Mucosa of rectum (tissue), 2 donors: ENCODE results near the gene C1orf174.

Source experiments
- H3K27ac ChIP-seq, 2 donors: one replicate each; pipeline ENCODE4 v1.7.0; 2013; ENCODE audit warnings: inconsistent platforms in 2 of 2, low read depth in 2 of 2, low read length in 2 of 2
- H3K27me3 ChIP-seq, 2 donors: one replicate each; pipeline ENCODE4 v1.7.0; 2013; ENCODE audit warnings: low read length in 2 of 2; ENCODE audit not compliant: control insufficient read depth in 2 of 2, insufficient read depth in 2 of 2
- H3K36me3 ChIP-seq, 2 donors: one replicate each; pipeline ENCODE4 v1.7.0; 2013; ENCODE audit warnings: low read length in 2 of 2; ENCODE audit not compliant: control insufficient read depth in 2 of 2, insufficient read depth in 2 of 2
- H3K4me1 ChIP-seq, 2 donors: one replicate each; pipeline ENCODE4 v1.7.0; 2013; ENCODE audit warnings: low read length in 2 of 2, mild to moderate bottlenecking in 1 of 2; ENCODE audit not compliant: control insufficient read depth in 2 of 2, insufficient read depth in 2 of 2
- H3K4me3 ChIP-seq, 2 donors: one replicate each; pipeline ENCODE4 v1.7.0; 2013; ENCODE audit warnings: low read length in 2 of 2
- H3K9ac ChIP-seq, 2 donors: one replicate each; pipeline ENCODE4 v1.7.0; 2013; ENCODE audit warnings: low read length in 2 of 2, low read depth in 1 of 2, mild to moderate bottlenecking in 1 of 2
- H3K9me3 ChIP-seq, 2 donors: one replicate each; pipeline ENCODE4 v1.7.0; 2013; ENCODE audit warnings: low read length in 2 of 2; ENCODE audit not compliant: control insufficient read depth in 2 of 2
- donor health status: healthy.
- donor health status: Normal muscosa, but diverticular disease.

The C1orf174 gene

GRCh38 chr1:3902571-3903091, 2.6 kb upstream of the C1orf174 start:
- Histone ChIP-seq H3K9ac (no peak overlapping the region), H3K4me1 (peaks cover 6 to 13% of the 10 kb centered on the region in 2 donors), H3K9me3 (no peaks in the 10 kb centered on the region), H3K4me3 (no peak overlapping the region), H3K27me3 (no peaks in the 10 kb centered on the region), H3K36me3 (no peaks in the 10 kb centered on the region), H3K27ac (no peak overlapping the region)

- no peak overlapping the region for H3K9ac ChIP-seq
- no peak overlapping the region for H3K27ac ChIP-seq
- H3K4me1 ChIP-seq, result peaks cover 6 to 13% of the 10 kb centered on the region in 2 donors
- H3K27me3 ChIP-seq, result no peaks in the 10 kb centered on the region
- no peaks in the 10 kb centered on the region for H3K9me3 ChIP-seq
- no peak overlapping the region for H3K4me3 ChIP-seq
- no peaks in the 10 kb centered on the region for H3K36me3 ChIP-seq
These were observed 2.0 kb upstream of the C1orf174 start for GRCh38 chr1:3902111-3902511.

GRCh38 chr1:3900969-3901529, 977 bp upstream of the C1orf174 start:
- peaks cover 6 to 13% of the 10 kb centered on the region in 2 donors for H3K4me1 ChIP-seq
- H3K27ac ChIP-seq, result peak overlapping the region; percentile 96 to 97
- H3K4me3 ChIP-seq, result peak overlapping the region; percentile 88 to 96
- peak overlapping the region; percentile 63 to 89 for H3K9ac ChIP-seq
- H3K27me3 ChIP-seq, result no peaks in the 10 kb centered on the region
- H3K36me3 ChIP-seq, result no peaks in the 10 kb centered on the region
- H3K9me3 ChIP-seq, result no peaks in the 10 kb centered on the region

GRCh38 chr1:3899754-3900149, 320 bp downstream of the C1orf174 start:
- Histone ChIP-seq H3K27me3 (no peaks in the 10 kb centered on the region), H3K4me1 (peaks cover 6 to 13% of the 10 kb centered on the region in 2 donors), H3K4me3 (peak overlapping the region; percentile 85 to 96), H3K9me3 (no peaks in the 10 kb centered on the region), H3K36me3 (peaks cover 0 to 5% of the 10 kb centered on the region in 2 donors), H3K27ac (peak overlapping the region; percentile 96 to 97), H3K9ac (peak overlapping the region; percentile 64 to 89)

- Histone ChIP-seq H3K36me3 (peaks cover 0 to 5% of the 10 kb centered on the region in 2 donors), H3K27ac (peak overlapping the region; percentile 96 to 97), H3K27me3 (no peaks in the 10 kb centered on the region), H3K9me3 (no peaks in the 10 kb centered on the region), H3K4me3 (peak overlapping the region; percentile 85 to 96), H3K4me1 (peaks cover 6 to 13% of the 10 kb centered on the region in 2 donors), H3K9ac (peak overlapping the region; percentile 64 to 89)
These were observed 898 bp downstream of the C1orf174 start for GRCh38 chr1:3898994-3899753.

- no peak overlapping the region for H3K9ac ChIP-seq
- peaks cover 0 to 5% of the 10 kb centered on the region in 2 donors for H3K36me3 ChIP-seq
- peak overlapping the region in 1 of 2 donors; percentile 13 for H3K4me3 ChIP-seq
- H3K9me3 ChIP-seq, result no peaks in the 10 kb centered on the region
- H3K27me3 ChIP-seq, result no peaks in the 10 kb centered on the region
- H3K27ac ChIP-seq, result no peak overlapping the region
- peaks cover 4 to 13% of the 10 kb centered on the region in 2 donors for H3K4me1 ChIP-seq
These were observed 1.7 kb downstream of the C1orf174 start for GRCh38 chr1:3898475-3898735.

- H3K27ac ChIP-seq, result no peak overlapping the region
- no peak overlapping the region for H3K4me3 ChIP-seq
- no peaks in the 10 kb centered on the region for H3K27me3 ChIP-seq
- H3K36me3 ChIP-seq, result peaks cover 0 to 6% of the 10 kb centered on the region in 2 donors
- H3K4me1 ChIP-seq, result peaks cover 4 to 5% of the 10 kb centered on the region in 2 donors
- H3K9me3 ChIP-seq, result no peaks in the 10 kb centered on the region
- H3K9ac ChIP-seq, result no peak overlapping the region
These were observed 3.6 kb downstream of the C1orf174 start for GRCh38 chr1:3896396-3897000.

- H3K9ac ChIP-seq, result no peak overlapping the region
- peaks cover 4 to 5% of the 10 kb centered on the region in 2 donors for H3K4me1 ChIP-seq
- no peaks in the 10 kb centered on the region for H3K9me3 ChIP-seq
- H3K36me3 ChIP-seq, result peaks cover 0 to 10% of the 10 kb centered on the region in 2 donors
- no peak overlapping the region for H3K4me3 ChIP-seq
- H3K27ac ChIP-seq, result no peak overlapping the region
- H3K27me3 ChIP-seq, result no peaks in the 10 kb centered on the region
These were observed 4.1 kb downstream of the C1orf174 start for GRCh38 chr1:3895951-3896325.

GRCh38 chr1:3895279-3895950, 4.7 kb downstream of the C1orf174 start:
- Histone ChIP-seq H3K27me3 (no peaks in the 10 kb centered on the region), H3K9ac (no peak overlapping the region), H3K4me1 (peaks cover 4 to 5% of the 10 kb centered on the region in 2 donors), H3K36me3 (peaks cover 3 to 16% of the 10 kb centered on the region in 2 donors), H3K27ac (no peak overlapping the region), H3K9me3 (no peaks in the 10 kb centered on the region), H3K4me3 (no peak overlapping the region)
